Measurements from ENCODE around the gene PSD. TPM values are rescaled to one million over a fixed set of nuclear protein-coding genes. Genes with fewer than 3 reads are reported as not detected.

PSD gene
- total and polyA plus RNA-seq, 2 donors (not counting 1 experiment from before 2014, with no cell fraction given), result 0.07 to 5.3 TPM

DNA sequence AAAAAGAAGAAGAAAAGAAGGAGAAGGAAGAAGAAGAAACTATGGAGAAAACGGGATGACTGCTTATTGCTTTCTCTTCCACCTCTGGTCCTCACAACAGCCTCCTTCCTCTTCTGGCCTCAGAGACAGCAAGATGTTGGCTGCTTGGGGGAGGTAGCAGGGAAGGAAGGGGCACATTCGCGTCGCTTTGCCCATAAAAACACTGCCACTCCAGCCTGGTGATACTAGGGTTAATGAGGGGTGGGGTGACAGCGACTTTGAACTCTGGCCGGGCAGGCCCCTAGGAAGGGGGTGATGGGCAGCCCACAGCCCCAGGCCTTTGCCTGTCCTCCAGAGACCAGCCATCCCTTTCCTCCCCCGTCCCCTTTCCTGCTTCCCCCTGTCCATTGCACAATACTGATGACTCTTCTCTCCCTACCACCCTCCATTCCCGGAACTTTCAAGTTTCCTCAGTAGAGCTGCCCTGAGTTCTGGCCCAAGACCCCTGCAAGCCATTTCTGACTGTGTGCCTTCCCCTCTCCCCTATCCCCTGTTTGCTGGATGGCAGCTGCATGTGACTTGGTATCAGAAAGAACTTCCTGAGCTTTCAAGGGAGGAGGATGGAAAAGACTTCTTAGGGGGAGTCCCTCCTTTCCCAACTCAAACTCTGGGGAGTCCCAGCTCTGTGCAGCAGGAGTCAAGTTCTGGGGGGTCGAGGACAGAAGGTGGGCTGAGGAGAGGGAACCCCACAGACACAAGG is 16.0 kb upstream of the PSD start:
- H3K36me3 ChIP-seq (ENCODE audit: control insufficient read depth, insufficient read depth, low read length), result no peaks in the 10 kb centered on the region
- no peaks in the 10 kb centered on the region for H4K20me1 ChIP-seq (ENCODE audit: control insufficient read depth, extremely low read depth, insufficient read depth, low read length)
- H3K4me2 ChIP-seq (ENCODE audit: extremely low read depth, insufficient read depth, low read length), result no peak overlapping the region
- no peaks in the 10 kb centered on the region for H3K27me3 ChIP-seq (ENCODE audit: control insufficient read depth, insufficient read depth, low read length)
- H3K79me2 ChIP-seq (ENCODE audit: control insufficient read depth, insufficient read depth, low read length), result peaks cover 7% of the 10 kb centered on the region
- peak overlapping the region; percentile 63 for H2AFZ ChIP-seq (ENCODE audit: low read length)
- no peaks in the 10 kb centered on the region for H3K9me3 ChIP-seq (ENCODE audit: control insufficient read depth, insufficient read depth, low read depth, low read length)
- no peak for TF ChIP-seq EZH2 (IDR thresholded peaks at IDR 0.05; ENCODE audit: low read length, missing control alignments)
- TF ChIP-seq, protein P1, sequence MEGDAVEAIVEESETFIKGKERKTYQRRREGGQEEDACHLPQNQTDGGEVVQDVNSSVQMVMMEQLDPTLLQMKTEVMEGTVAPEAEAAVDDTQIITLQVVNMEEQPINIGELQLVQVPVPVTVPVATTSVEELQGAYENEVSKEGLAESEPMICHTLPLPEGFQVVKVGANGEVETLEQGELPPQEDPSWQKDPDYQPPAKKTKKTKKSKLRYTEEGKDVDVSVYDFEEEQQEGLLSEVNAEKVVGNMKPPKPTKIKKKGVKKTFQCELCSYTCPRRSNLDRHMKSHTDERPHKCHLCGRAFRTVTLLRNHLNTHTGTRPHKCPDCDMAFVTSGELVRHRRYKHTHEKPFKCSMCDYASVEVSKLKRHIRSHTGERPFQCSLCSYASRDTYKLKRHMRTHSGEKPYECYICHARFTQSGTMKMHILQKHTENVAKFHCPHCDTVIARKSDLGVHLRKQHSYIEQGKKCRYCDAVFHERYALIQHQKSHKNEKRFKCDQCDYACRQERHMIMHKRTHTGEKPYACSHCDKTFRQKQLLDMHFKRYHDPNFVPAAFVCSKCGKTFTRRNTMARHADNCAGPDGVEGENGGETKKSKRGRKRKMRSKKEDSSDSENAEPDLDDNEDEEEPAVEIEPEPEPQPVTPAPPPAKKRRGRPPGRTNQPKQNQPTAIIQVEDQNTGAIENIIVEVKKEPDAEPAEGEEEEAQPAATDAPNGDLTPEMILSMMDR (conservative IDR thresholded peaks at IDR 0.05 in 1 of 2, IDR thresholded peaks at IDR 0.05 in 1 of 2; ENCODE audit: low read depth in 1 of 2, low read length in 2 of 2), result no peak
- H3K4me1 ChIP-seq (ENCODE audit: control insufficient read depth, extremely low read depth, insufficient read depth, low read length), result peaks cover 11% of the 10 kb centered on the region
- H3K9ac ChIP-seq (ENCODE audit: insufficient read depth, low read length), result no peak overlapping the region
- peak; percentile 59 to 61 for DNase-seq (ENCODE audit: low read depth in 2 of 2)
- no peak overlapping the region for H3K4me3 ChIP-seq (replicated peaks in 1 of 4; ENCODE audit: control extremely low read depth in 1 of 4, insufficient read depth in 1 of 4, low read depth in 3 of 4, low read length in 4 of 4)
- H3K27ac ChIP-seq (ENCODE audit: insufficient read depth, low read length), result no peak overlapping the region

DNA sequence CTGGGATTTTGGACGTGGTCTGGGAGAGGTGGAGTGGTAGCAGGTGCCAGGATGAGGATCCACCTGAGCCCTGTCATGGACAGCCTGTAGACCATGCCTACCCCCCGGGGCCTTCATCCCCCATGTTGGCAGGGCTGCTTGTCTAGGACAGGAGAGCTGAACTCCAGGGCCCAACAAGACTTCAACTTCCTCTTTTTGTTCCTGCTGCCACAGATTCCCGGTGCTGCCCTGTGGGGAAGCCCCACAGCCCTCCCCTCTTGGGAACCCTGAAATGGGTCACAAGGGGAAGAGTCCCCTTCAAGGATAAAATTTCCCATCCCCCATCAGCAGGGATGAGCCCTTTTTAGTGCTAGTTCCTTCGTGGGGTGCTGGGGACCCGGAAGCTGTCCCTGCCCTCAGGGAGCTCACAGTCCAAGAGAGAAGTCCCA is 15.0 kb upstream of the PSD start:
- H4K20me1 ChIP-seq (ENCODE audit: control insufficient read depth, extremely low read depth, insufficient read depth, low read length), result no peaks in the 10 kb centered on the region
- no peaks in the 10 kb centered on the region for H3K27me3 ChIP-seq (ENCODE audit: control insufficient read depth, insufficient read depth, low read length)
- H3K36me3 ChIP-seq (ENCODE audit: control insufficient read depth, insufficient read depth, low read length), result no peaks in the 10 kb centered on the region
- peaks cover 11% of the 10 kb centered on the region for H3K4me1 ChIP-seq (ENCODE audit: control insufficient read depth, extremely low read depth, insufficient read depth, low read length)
- DNase-seq (ENCODE audit: low read depth in 2 of 2), result no peak
- no peak overlapping the region for H2AFZ ChIP-seq (ENCODE audit: low read length)
- peaks cover 7% of the 10 kb centered on the region for H3K79me2 ChIP-seq (ENCODE audit: control insufficient read depth, insufficient read depth, low read length)
- no peak overlapping the region for H3K4me3 ChIP-seq (replicated peaks in 1 of 4; ENCODE audit: control extremely low read depth in 1 of 4, insufficient read depth in 1 of 4, low read depth in 3 of 4, low read length in 4 of 4)
- no peak overlapping the region for H3K4me2 ChIP-seq (ENCODE audit: extremely low read depth, insufficient read depth, low read length)
- H3K9me3 ChIP-seq (ENCODE audit: control insufficient read depth, insufficient read depth, low read depth, low read length), result no peaks in the 10 kb centered on the region
- H3K27ac ChIP-seq (ENCODE audit: insufficient read depth, low read length), result no peak overlapping the region
- TF ChIP-seq, protein P1 (conservative IDR thresholded peaks at IDR 0.05 in 1 of 2, IDR thresholded peaks at IDR 0.05 in 1 of 2; ENCODE audit: low read depth in 1 of 2, low read length in 2 of 2), result no peak
- TF ChIP-seq EZH2 (IDR thresholded peaks at IDR 0.05; ENCODE audit: low read length, missing control alignments), result no peak
- H3K9ac ChIP-seq (ENCODE audit: insufficient read depth, low read length), result no peak overlapping the region

DNA sequence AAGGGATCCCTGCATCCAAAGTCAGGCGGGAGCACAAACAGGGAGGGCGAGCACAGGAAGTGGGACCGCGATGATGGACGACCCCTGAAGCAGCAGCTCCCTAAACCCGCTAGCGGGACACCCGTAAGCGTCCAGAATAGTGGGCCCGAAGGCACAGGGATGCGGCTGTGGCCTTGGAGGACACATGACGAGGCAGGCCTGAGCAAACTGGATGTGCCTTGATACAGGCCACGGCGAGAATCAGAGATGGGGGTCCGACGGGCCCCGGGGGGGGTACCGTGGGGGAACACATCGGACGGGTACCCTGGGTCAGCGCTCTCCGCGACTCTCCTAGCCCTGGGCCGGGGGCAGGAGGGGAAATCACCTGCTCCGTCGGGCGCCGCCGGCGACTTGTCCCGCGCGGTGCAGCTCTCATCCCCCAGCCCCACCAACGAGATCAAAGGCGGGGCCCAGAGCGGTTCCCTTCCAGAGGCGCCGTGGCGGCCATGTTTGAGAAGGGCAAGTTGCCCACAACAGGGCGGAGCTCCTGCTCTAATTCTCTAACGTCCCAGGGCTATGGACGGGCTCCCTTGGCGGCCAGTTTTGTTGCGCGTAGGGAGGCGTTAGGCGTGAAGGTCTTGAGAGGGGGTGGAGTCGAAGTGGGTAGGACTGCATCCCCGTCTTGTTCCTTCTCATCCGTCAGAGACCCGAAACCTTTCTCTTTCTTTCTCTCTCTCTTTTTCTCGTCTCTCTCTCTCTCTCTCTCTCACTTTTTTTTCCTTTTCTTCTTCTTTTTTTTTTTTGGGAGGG is 13.8 kb upstream of the PSD start, which contains the start of gene CUEDC2:
Gene CUEDC2, minus strand, starts transcription at position 413 of the 789 bp plus-strand sequence. CDS start 7,386 bp downstream, outside the sequence.
- Histone ChIP-seq H3K27me3 (ENCODE audit: control insufficient read depth, insufficient read depth, low read length) (no peaks in the 10 kb centered on the region), H3K9me3 (ENCODE audit: control insufficient read depth, insufficient read depth, low read depth, low read length) (no peaks in the 10 kb centered on the region), H3K27ac (ENCODE audit: insufficient read depth, low read length) (peak within 1 kb of the TSS; percentile 71), H4K20me1 (ENCODE audit: control insufficient read depth, extremely low read depth, insufficient read depth, low read length) (no peaks in the 10 kb centered on the region), H3K4me2 (ENCODE audit: extremely low read depth, insufficient read depth, low read length) (peak within 1 kb of the TSS; percentile 98), H3K9ac (ENCODE audit: insufficient read depth, low read length) (peak within 1 kb of the TSS; percentile 74), H3K4me3 (replicated peaks in 1 of 4; ENCODE audit: control extremely low read depth in 1 of 4, insufficient read depth in 1 of 4, low read depth in 3 of 4, low read length in 4 of 4) (peak within 1 kb of the TSS; percentile 59 to 86 (median 71)), H2AFZ (ENCODE audit: low read length) (peak within 1 kb of the TSS; percentile 76), H3K79me2 (ENCODE audit: control insufficient read depth, insufficient read depth, low read length) (peaks cover 7% of the 10 kb centered on the region), H3K36me3 (ENCODE audit: control insufficient read depth, insufficient read depth, low read length) (no peaks in the 10 kb centered on the region), H3K4me1 (ENCODE audit: control insufficient read depth, extremely low read depth, insufficient read depth, low read length) (peaks cover 11% of the 10 kb centered on the region)
- TF ChIP-seq, protein P1 (conservative IDR thresholded peaks at IDR 0.05 in 1 of 2, IDR thresholded peaks at IDR 0.05 in 1 of 2; ENCODE audit: low read depth in 1 of 2, low read length in 2 of 2), result no peak
- TF ChIP-seq EZH2 (IDR thresholded peaks at IDR 0.05; ENCODE audit: low read length, missing control alignments), result no peak
- DNase-seq (ENCODE audit: low read depth in 2 of 2), result peak; percentile 96
